ENCODE results near the gene ADGRA3. TPM values are rescaled to one million over a fixed set of nuclear protein-coding genes. Genes with fewer than 3 reads are reported as not detected.

The ADGRA3 gene
- total RNA-seq, 4 donors from 2014 or later, result 14.9 to 26.3 (median 20.2) TPM

DNA sequence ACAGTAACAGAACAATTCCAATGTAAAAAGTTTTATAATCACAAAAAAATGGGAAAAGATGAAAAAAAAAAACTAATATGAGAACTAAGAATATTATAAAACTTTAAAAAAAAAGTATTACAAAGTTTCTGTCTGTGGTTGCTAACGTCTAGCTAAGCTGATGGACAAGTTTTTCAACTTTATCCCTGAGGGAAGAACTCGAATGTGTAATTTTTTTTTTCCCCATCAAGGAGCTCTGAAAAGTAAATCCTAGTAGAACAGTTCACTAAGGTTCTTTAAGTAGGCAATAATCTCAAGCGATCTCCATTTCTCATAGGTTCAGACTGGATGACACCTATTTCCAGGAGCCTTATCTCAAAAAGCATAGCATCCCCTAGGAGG is 14.2 kb downstream of the ADGRA3 start:
- no peak for DNase-seq (ENCODE audit: low spot score in 2 of 2)
- Histone ChIP-seq H3K9me3 (no peaks in the 10 kb centered on the region), H3K36me3 (no peaks in the 10 kb centered on the region), H3K4me3 (no peak overlapping the region), H3K27ac (no peak overlapping the region), H3K27me3 (no peaks in the 10 kb centered on the region), H3K4me1 (peaks cover 0 to 6% (median 0%) of the 10 kb centered on the region in 4 donors)
- no peak for TF ChIP-seq POLR2A (IDR thresholded peaks at IDR 0.05)
- TF ChIP-seq, protein P1, sequence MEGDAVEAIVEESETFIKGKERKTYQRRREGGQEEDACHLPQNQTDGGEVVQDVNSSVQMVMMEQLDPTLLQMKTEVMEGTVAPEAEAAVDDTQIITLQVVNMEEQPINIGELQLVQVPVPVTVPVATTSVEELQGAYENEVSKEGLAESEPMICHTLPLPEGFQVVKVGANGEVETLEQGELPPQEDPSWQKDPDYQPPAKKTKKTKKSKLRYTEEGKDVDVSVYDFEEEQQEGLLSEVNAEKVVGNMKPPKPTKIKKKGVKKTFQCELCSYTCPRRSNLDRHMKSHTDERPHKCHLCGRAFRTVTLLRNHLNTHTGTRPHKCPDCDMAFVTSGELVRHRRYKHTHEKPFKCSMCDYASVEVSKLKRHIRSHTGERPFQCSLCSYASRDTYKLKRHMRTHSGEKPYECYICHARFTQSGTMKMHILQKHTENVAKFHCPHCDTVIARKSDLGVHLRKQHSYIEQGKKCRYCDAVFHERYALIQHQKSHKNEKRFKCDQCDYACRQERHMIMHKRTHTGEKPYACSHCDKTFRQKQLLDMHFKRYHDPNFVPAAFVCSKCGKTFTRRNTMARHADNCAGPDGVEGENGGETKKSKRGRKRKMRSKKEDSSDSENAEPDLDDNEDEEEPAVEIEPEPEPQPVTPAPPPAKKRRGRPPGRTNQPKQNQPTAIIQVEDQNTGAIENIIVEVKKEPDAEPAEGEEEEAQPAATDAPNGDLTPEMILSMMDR (IDR thresholded peaks at IDR 0.05), result no peak
- no peak for TF ChIP-seq EP300 (IDR thresholded peaks at IDR 0.05)
- 64 to 65% methylated on average over 3 of the region's 3 CpGs for WGBS, 2 donors

DNA sequence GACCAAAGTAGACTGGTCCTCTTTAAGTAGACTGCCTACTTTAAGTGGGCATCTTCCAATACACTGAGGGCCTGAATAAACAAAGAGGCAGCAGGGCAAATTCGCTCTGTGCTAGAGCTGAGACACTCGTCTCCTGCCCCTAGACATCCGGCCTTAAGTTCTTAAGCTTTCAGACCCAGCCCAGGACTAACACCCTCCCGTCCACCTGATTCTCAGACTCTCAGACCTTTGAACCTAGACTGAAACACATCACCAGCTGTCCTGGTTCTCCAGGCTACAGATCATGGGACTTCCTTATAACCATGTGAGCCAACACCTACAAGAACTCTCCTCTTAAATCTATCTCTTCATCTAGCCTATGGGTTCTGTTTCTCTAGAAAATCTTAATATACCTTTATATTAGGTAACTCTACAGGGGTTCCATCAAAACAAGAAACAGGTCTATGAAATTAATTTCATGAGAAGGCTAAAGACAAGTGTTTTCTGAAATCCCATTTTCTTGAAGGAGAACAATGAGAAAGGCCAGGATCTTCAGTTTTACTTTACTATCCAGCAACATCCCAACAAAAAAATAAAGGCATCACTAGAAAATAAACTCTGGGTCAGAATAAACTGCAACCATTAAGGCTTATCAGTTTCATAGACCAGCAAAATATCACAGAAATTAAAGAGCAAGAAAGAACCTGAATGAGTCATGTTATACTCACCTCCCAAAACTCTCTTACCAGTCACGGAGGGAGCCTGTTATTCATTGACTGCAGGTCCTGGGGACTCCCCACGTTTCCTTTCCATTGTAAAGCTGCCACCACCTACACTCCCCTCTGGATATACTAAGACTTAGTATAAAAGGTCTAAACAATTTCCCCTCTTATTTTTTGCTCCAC is 14.8 kb downstream of the ADGRA3 start:
- Histone ChIP-seq H3K27me3 (no peaks in the 10 kb centered on the region), H3K4me1 (peaks cover 0 to 6% (median 0%) of the 10 kb centered on the region in 4 donors), H3K27ac (no peak overlapping the region), H3K9me3 (no peaks in the 10 kb centered on the region), H3K4me3 (no peak overlapping the region), H3K36me3 (no peaks in the 10 kb centered on the region)
- WGBS, 2 donors, result 80 to 87% methylated on average over 6 of the region's 6 CpGs
- DNase-seq (ENCODE audit: low spot score in 2 of 2), result no peak
- TF ChIP-seq POLR2A (IDR thresholded peaks at IDR 0.05) (no peak), EP300 (IDR thresholded peaks at IDR 0.05) (no peak)
- TF ChIP-seq, protein P1 (IDR thresholded peaks at IDR 0.05), result no peak

DNA sequence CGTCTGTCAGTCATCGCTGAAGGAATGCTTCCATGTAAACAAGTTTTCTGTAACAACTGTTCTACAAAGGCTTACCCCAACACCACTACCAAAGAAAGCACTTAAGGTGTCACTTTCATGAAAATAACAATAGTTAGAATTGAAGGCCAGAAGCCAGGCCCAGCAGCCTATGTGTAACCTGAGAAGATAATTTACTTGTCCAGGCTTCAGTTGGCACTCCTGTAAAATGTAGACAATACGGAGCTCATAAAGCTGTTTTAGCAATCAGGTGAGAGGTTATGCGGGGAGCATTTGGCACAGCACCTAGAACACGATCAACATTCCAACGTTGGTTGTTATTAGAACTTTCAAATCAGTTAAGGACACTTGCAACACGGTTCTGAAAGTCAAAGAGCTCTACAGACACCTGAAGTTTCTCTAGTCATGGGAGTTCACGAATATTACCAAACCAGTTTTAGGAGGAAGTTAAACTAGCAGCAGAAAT is 15.7 kb downstream of the ADGRA3 start:
- Histone ChIP-seq H3K27me3 (no peaks in the 10 kb centered on the region), H3K4me3 (no peak overlapping the region), H3K27ac (no peak overlapping the region), H3K4me1 (peaks cover 0 to 6% (median 0%) of the 10 kb centered on the region in 4 donors), H3K36me3 (no peaks in the 10 kb centered on the region), H3K9me3 (no peaks in the 10 kb centered on the region)
- no peak for DNase-seq (ENCODE audit: low spot score in 2 of 2)
- WGBS, 2 donors, result 66 to 72% methylated on average over 8 of the region's 8 CpGs
- TF ChIP-seq, protein P1 (IDR thresholded peaks at IDR 0.05), result no peak
- no peak for TF ChIP-seq POLR2A (IDR thresholded peaks at IDR 0.05)

DNA sequence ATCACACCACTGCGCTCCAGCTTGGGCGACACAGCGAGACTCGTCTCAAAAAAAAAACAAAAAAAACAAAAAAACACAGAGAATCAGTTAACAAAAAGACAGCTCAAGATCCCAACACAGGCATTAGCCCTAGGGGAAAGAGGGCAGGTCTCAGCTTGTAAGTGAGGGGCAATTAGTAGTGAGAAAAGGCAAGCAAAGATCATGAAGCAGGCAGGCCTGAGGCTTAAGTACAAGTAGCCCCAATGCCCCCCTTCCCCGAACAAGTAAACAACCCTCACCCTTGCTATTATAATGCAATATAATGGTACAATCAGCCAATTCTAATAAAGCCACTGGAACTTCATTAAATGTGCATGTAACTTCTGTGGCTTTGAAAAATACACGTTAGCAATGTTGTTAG is 17.0 kb downstream of the ADGRA3 start:
- Histone ChIP-seq H3K36me3 (no peaks in the 10 kb centered on the region), H3K9me3 (no peaks in the 10 kb centered on the region), H3K4me3 (no peak overlapping the region), H3K27me3 (no peaks in the 10 kb centered on the region), H3K4me1 (peaks cover 0 to 6% (median 0%) of the 10 kb centered on the region in 4 donors), H3K27ac (no peak overlapping the region)
- no peak for TF ChIP-seq EP300 (IDR thresholded peaks at IDR 0.05)
- TF ChIP-seq, protein P1 (IDR thresholded peaks at IDR 0.05), result no peak
- no peak for TF ChIP-seq POLR2A (IDR thresholded peaks at IDR 0.05)
- DNase-seq (ENCODE audit: low spot score in 2 of 2), result no peak
- 72 to 73% methylated on average over 6 of the region's 6 CpGs for WGBS, 2 donors

DNA sequence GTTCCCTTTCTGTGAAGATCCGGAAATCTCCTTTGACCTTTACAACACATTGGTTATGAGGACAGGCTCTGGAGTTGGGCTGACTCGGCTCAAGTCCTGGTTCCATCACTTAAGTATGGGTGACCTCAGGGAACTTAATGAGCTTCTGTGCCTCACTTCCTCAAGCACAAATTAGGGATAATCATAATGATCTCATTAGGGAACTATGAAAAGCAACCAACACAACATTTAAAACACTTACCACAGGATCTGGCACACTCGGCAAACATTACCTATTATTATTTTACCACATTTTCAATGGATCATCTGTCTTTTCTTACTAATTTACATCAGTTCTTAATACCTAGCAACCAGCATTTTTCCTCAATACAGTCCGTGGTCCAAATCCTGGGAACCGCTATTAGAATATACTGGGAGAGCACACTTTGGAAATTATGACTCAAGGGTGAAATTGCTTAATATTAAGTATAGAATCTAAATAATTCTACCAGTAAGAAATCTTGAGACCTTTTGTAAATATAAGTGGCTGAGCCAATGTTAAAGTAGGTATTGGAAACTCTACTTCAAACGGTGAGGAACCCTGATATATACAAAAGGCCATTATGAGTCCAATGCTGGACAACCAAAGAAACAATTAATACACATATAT is 19.6 kb downstream of the ADGRA3 start:
- DNase-seq (ENCODE audit: low spot score in 2 of 2), result no peak
- Histone ChIP-seq H3K4me3 (no peak overlapping the region), H3K27me3 (no peaks in the 10 kb centered on the region), H3K27ac (no peak overlapping the region), H3K9me3 (no peaks in the 10 kb centered on the region), H3K36me3 (no peaks in the 10 kb centered on the region), H3K4me1 (no peaks in the 10 kb centered on the region)
- WGBS, 2 donors, result 83 to 89% methylated on average over 6 of the region's 6 CpGs
- TF ChIP-seq EP300 (IDR thresholded peaks at IDR 0.05) (no peak), POLR2A (IDR thresholded peaks at IDR 0.05) (no peak)
- TF ChIP-seq, protein P1 (IDR thresholded peaks at IDR 0.05), result no peak

Data from tibial nerve (tissue), 4 donors.